Measurements from ENCODE around the gene RIN1. TPM values are rescaled to one million over a fixed set of nuclear protein-coding genes. Genes with fewer than 3 reads are reported as not detected.
A peak's percentile ranks its signal among the peaks of the same experiment; 100 is the strongest.

The RIN1 gene
- total RNA-seq, 1 experiment from 2014 or later, result 58.0 TPM

DNA sequence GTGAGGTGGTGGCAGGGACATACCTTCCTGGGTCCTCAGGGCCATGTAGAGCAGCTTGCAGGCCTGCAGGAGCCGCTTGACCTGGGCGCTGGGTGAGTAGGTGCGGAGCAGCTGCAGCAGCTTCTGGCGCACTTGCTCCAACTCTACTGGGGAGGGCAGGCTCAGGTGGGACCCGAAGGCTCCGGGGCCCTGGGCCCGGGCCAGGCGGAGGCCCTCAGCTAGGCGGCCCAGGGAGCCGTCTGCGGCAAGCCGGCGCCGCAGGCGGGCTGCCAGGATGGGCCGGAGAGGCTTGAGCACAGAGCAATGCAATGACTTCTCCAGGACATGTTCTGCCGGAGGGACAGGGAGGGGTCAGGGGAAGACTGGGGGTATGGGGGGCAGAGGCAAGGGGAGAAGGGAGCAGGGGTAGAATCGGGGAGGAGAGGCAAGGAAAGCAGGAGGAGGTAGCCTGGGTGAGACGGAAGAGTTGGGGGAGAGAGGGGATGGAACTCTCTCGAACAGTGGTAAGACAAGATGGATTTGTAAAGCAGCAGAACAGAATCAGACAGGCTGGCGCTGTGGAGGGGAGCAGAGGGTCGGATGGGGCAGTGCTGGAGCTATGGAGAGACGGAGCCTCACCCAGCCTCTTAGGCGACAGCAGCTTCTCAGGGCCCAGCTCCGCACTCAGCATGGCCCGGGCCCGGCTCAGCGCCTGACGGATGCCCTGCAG lies 2.2 kb downstream of the RIN1 start:
- H3K4me1 ChIP-seq (replicated peaks), result peaks cover 69% of the 10 kb centered on the region
- H3K4me3 ChIP-seq, result no peak overlapping the region
- no peaks in the 10 kb centered on the region for H3K27me3 ChIP-seq (replicated peaks)
- DNase-seq (ENCODE audit: low read depth in 1 of 2, low spot score in 2 of 2), result peak in 1 of 2 experiments; percentile 56
- no peaks in the 10 kb centered on the region for H3K9me3 ChIP-seq (replicated peaks)
- peaks cover 78% of the 10 kb centered on the region for H3K36me3 ChIP-seq
- H3K27ac ChIP-seq, result no peak overlapping the region

DNA sequence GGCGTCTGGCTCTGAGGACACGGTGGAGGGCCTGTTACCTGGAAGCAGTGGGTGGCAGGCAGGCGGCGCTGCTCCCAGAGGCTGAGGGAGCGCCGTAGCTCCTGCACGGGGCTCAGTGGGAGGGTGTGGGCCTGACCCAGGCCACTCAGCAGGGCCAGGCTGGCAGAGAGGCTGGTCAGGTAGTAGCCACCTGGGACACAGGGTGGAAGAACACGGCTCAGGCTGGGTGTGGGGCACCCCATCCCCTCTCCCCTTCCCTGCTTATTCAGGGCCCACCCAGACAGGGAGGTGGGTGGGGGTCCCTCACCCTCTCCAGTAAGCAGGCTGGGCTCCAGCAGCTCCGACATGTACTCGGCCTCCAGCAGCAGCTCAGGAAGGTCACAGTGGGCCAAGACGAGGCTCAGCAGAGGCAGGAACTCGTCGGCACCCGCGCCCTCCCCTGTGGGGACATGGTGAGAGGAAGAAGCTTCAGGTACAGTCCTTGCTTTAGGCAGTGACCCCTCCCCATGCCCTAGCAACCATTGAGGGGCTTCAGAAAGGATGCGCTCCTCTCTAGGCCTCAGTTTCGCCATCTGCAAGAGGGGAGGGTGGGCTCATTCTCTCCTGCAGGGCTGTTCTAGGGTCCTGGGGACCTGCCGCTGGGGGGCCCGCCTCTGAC lies 2.9 kb downstream of the RIN1 start:
- peaks cover 71% of the 10 kb centered on the region for H3K36me3 ChIP-seq
- no peaks in the 10 kb centered on the region for H3K27me3 ChIP-seq (replicated peaks)
- H3K4me3 ChIP-seq, result no peak overlapping the region
- peak in 1 of 2 experiments; percentile 54 for DNase-seq (ENCODE audit: low read depth in 1 of 2, low spot score in 2 of 2)
- peaks cover 76% of the 10 kb centered on the region for H3K4me1 ChIP-seq (replicated peaks)
- no peaks in the 10 kb centered on the region for H3K9me3 ChIP-seq (replicated peaks)
- no peak overlapping the region for H3K27ac ChIP-seq

DNA sequence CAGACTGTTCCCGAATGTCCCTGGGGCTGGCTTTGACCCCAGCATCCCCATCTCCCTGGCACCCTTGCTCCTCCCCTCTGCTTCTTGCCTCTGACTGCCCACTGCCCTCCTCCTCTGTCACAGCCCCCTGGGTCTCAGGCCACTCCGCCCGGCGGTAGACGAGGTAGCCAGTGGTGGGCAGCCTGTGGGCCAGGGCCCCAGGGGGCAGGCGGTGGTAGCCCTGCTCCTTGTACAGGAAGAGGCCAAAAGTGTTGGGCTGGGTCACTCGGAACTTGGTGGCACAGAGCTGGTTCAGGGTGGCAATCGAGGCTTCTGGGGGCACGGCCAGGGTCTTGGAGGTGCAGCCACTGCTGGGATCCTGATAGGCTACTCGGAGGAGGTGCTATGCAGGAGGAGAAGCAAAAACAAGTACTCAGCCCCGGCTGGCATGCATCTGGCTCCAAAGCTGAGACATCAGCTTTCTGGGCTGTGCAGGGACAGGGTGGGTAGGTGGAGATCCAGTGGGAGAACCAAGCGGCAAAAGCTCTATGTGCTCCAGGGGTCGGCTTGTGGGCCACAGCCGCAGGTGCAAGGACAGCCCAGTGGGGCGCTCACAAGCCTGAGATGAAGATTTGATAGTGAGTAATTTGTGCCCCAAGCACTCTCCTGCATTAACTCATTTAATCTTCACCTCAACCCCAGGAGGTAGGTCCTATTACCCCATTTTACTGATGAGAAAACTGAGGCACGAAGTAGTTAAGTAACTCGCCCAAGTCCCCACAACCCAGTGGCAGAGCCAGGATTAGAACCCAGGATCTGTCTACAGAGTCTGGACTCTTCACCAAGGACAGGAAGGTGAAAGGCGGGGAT lies 3.6 kb downstream of the RIN1 start:
- H3K27ac ChIP-seq, result no peak overlapping the region
- no peak overlapping the region for H3K4me3 ChIP-seq
- H3K36me3 ChIP-seq, result peaks cover 63% of the 10 kb centered on the region
- no peaks in the 10 kb centered on the region for H3K9me3 ChIP-seq (replicated peaks)
- H3K4me1 ChIP-seq (replicated peaks), result peaks cover 83% of the 10 kb centered on the region
- H3K27me3 ChIP-seq (replicated peaks), result no peaks in the 10 kb centered on the region
- peak in 1 of 2 experiments; percentile 57 for DNase-seq (ENCODE audit: low read depth in 1 of 2, low spot score in 2 of 2)

DNA sequence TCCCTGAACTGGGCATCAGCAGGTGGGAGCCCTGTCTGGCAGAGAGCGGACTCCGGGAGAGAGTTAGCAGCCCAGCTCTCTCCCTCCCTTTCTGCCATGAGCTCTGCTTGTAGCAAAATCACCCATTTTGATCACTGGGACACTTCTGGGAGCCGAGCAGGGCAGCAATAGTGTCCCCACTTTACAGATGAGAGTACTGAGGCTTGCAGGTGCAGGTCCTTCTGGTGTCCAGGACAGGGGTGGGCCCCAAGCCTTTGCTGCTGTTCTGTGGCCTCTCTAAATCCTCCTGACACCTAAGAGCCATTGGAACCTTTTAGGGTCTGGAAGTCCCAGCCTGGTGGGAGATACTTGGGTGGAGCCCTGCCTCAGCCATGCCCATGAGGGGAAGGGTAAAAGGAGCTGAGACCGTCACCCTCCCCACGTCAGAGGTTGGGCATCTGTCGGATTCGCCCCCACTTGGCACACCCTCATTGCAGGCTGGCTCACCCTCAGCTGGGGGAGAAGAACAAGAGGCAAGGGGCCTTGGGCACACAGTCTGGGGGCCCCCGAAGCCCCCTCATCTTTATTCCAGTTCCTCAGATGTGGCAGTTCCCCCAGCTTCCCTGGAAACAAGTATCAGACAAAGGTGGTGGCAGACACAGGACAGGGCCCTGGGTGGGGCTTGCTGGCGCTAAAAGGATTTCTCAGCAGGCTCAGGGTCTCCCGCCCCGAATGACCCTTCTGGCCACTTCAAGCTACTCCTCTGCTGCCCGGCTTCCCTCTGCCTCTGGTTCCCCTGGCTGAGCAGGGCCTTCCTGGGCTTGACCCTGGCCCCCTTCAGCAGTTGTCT lies 4.5 kb downstream of the RIN1 start:
- DNase-seq (ENCODE audit: low read depth in 1 of 2, low spot score in 2 of 2), result no peak
- H3K27me3 ChIP-seq (replicated peaks), result no peaks in the 10 kb centered on the region
- H3K4me1 ChIP-seq (replicated peaks), result peaks cover 83% of the 10 kb centered on the region
- H3K27ac ChIP-seq, result peak overlapping the region; percentile 45
- H3K36me3 ChIP-seq, result peaks cover 55% of the 10 kb centered on the region
- no peak overlapping the region for H3K4me3 ChIP-seq
- no peaks in the 10 kb centered on the region for H3K9me3 ChIP-seq (replicated peaks)

DNA sequence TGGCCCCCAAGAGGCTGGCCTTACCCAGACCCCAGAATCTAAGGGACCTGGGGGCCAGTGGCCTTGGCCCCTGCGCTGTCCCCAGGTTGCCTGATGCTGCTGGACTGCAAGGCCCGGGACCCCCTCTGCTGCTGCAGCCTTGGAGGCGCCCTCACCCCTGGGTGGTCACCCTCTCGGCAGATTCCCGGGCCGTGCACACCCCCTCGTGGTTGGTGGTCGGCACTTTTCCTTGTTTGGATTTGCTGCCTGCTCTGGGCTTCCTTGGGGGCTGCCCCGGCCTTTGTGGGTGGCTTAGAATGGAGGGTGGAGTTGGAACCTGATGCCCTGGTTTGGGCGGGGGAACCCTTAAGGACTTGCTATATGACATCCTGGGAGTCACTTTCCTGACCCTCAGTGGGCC lies 5.3 kb downstream of the RIN1 start:
- Histone ChIP-seq H3K4me1 (replicated peaks) (peaks cover 82% of the 10 kb centered on the region), H3K4me3 (no peak overlapping the region), H3K9me3 (replicated peaks) (no peaks in the 10 kb centered on the region), H3K36me3 (peaks cover 52% of the 10 kb centered on the region), H3K27ac (peak overlapping the region; percentile 94), H3K27me3 (replicated peaks) (no peaks in the 10 kb centered on the region)
- DNase-seq (ENCODE audit: low read depth in 1 of 2, low spot score in 2 of 2), result peak; percentile 99

DNA sequence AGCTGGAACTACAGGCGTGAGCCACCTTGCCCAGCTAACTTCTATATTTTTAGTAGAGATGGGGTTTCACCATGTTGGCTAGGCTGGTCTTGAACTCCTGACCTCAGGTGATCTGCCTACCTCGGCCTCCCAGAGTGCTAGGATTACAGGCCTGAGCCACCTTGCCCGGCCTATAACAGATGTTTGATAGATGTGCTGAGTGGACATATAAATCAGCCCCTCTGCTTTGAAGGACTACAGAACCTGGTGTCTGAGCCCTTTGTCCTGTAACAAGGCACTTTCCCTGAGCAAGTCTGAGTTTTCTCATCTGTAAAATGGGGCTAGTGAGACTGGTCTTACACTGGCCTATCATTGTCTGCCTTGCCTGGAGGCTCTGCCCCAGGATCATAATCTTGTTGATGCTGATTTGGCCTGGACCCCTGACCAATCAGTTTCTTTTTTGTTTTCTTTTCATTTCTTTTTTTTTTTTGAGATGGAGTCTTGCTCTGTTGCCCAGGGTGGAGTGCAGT lies 7.0 kb downstream of the RIN1 start:
- no peaks in the 10 kb centered on the region for H3K9me3 ChIP-seq (replicated peaks)
- H3K4me3 ChIP-seq, result no peak overlapping the region
- DNase-seq (ENCODE audit: low read depth in 1 of 2, low spot score in 2 of 2), result peak in 1 of 2 experiments; percentile 66
- peak overlapping the region; percentile 94 for H3K27ac ChIP-seq
- peaks cover 82% of the 10 kb centered on the region for H3K4me1 ChIP-seq (replicated peaks)
- no peaks in the 10 kb centered on the region for H3K27me3 ChIP-seq (replicated peaks)
- H3K36me3 ChIP-seq, result peaks cover 35% of the 10 kb centered on the region

DNA sequence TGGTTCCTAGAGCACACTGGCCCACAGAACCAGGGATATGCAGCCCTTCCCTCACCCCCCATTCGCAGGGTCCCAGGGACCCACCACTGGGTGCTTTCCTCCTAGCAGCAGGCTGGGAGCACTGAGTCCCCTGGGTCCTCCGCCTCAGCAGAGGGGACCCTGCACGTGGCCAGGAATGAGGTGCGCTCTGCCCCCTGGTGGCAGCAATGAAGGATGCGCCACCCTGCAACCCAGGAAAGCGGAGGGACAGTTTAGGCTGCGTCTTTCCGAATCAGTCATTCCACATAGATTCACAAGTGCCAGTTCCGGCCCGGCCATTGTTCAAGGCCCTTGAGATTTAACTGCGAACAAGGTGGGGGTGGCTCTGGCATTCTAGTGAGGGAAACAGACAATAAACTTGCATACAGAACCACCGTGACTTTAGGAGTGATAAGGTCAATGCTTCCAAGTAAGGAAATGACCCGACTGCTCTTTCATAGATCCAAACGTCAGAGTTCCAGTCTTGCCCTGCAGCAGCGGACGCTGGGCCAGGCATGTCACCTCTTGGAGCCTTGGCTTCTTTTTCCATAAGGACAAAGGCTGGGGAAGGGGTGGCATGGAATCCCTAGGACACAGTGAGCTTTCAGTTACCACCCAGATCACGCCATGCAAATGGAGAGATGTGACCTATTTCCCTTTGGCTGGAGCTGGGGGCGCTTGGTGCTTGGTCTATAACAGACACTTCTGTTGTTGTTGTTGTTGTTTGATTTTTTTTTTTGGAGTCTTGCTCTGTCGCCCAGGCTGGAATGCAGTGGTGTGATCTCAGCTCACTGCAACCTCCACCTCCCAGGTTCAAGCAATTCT lies 7.7 kb downstream of the RIN1 start:
- no peaks in the 10 kb centered on the region for H3K9me3 ChIP-seq (replicated peaks)
- H3K27ac ChIP-seq, result peak overlapping the region; percentile 94
- DNase-seq (ENCODE audit: low read depth in 1 of 2, low spot score in 2 of 2), result peak; percentile 99 to 100
- peaks cover 30% of the 10 kb centered on the region for H3K36me3 ChIP-seq
- H3K27me3 ChIP-seq (replicated peaks), result no peaks in the 10 kb centered on the region
- no peak overlapping the region for H3K4me3 ChIP-seq
- peaks cover 89% of the 10 kb centered on the region for H3K4me1 ChIP-seq (replicated peaks)

DNA sequence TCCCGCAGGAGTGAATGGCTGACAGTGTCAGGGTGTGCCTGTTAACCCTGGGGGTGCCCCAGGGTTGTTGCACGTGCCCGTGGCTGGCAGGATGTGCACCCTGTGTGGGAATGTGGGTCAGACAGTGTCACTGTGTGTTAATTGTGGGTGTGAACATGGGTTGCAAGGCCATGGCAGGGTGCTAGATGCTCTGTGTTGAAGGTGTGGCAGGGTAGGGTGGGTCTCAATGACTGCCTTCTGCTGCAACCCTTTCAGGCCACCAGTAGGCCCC lies 8.3 kb downstream of the RIN1 start:
- Histone ChIP-seq H3K9me3 (replicated peaks) (no peaks in the 10 kb centered on the region), H3K36me3 (peaks cover 24% of the 10 kb centered on the region), H3K4me1 (replicated peaks) (peaks cover 92% of the 10 kb centered on the region), H3K27me3 (replicated peaks) (no peaks in the 10 kb centered on the region), H3K27ac (peak overlapping the region; percentile 94), H3K4me3 (no peak overlapping the region)
- peak in 1 of 2 experiments; percentile 96 for DNase-seq (ENCODE audit: low read depth in 1 of 2, low spot score in 2 of 2)

DNA sequence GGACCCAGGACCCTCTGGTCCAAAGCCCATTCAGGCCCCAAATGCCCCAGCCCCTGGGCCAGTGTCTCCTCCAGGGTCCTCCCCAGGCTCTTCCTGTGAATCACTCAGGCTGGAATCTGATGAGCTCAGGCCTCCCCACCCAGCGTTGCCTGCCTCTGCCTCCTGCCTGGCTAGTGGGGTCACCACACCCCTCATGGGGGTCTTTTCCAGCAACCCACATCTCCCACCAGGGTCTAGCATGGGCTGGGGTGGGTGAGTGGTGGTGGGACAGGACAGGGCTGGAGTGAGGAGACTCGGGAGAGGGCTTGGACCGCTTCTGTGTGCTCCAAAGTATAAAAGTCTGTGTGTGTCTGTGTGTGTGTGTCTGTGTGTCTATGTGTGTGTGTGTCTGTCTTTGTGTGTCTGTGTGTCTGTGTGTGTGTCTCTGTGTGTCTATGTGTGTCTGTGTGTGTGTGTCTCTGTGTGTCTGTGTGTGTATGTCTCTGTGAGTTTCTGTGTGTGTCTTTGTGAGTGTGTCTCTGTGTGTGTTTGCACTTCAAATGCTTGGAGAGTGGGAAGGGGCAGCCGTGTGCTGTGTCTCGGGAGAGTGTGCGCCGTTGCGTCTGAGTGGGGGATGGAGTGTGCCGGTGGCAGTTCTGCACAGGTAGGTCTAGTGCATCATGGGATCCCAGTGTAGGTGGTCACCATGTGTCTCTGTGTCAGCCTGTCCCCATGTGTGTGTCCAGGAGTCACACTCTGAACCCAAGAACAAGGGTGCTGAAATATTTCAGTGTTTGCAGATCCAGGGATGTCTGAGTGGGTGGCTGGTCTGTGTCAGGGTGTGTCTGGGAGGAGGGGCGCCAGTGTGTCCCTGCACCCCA lies 8.8 kb downstream of the RIN1 start:
- peaks cover 91% of the 10 kb centered on the region for H3K4me1 ChIP-seq (replicated peaks)
- no peaks in the 10 kb centered on the region for H3K27me3 ChIP-seq (replicated peaks)
- H3K9me3 ChIP-seq (replicated peaks), result no peaks in the 10 kb centered on the region
- H3K4me3 ChIP-seq, result no peak overlapping the region
- DNase-seq (ENCODE audit: low read depth in 1 of 2, low spot score in 2 of 2), result peak; percentile 95 to 99
- peak overlapping the region; percentile 94 for H3K27ac ChIP-seq
- H3K36me3 ChIP-seq, result peaks cover 18% of the 10 kb centered on the region

DNA sequence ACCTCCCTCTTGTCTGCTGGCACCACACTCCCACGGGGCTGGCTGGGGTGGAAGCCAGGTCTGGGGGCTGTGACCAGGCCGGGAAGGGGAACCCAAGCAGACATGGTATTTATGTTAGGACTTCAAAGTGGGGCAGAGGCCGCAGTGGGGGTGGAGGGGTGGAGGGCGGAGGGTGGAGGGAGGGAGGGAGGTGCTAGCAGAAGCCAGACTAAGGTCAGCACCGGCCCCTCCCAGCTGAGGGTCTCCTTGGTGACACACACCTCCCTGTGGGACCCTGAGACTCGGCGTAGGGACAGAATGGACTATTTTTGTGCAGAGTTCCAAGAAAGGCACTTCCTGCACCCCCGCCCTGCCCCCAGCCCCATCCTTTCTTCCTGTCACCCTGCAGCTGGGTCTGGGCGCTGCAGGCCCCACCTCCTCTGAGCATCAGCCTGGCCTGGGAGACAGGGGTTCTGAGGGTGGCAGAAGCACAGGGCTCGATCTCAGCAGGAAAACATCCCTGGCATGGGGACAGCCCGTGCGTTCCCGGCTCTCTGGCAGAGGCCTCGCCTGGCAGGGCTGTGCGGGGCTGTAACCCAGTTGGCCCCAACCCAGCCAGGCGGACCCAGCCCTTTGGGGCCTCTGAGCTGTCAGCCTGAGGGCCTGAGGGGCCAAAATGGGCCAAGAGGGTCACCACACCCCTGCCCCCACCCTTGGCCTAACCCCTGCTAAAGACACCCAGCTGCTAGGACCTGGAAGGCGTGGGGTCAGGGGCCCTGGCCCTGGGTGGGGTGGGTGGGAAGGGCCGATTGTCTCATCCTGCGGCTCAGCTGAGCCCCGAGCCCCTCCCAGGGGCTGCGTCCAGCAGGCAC lies 9.7 kb downstream of the RIN1 start:
- DNase-seq (ENCODE audit: low read depth in 1 of 2, low spot score in 2 of 2), result peak; percentile 100
- peak overlapping the region; percentile 94 for H3K27ac ChIP-seq
- H3K27me3 ChIP-seq (replicated peaks), result no peaks in the 10 kb centered on the region
- H3K4me1 ChIP-seq (replicated peaks), result peaks cover 82% of the 10 kb centered on the region
- no peaks in the 10 kb centered on the region for H3K9me3 ChIP-seq (replicated peaks)
- no peak overlapping the region for H3K4me3 ChIP-seq
- H3K36me3 ChIP-seq, result peaks cover 9% of the 10 kb centered on the region

DNA sequence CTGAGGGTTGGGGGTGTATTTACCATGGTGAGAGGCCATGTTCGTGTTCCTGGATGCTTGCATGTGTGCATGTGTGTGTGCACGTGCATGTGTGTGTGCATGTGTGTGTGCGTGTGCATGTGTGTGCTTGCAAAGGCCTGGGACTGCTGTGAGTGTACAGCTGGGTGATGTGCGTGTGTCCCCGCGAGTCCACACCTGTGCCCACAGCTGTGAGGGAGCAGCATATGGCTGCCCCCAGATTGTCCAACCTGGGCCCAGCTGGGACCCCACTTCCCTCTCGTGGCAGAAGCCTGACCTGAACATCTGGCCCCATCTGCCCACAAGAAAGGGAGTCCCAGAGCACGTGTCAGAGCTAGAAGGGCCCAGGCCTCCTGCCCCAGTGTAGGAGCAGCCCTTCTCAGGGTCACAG lies 11.0 kb downstream of the RIN1 start:
- Histone ChIP-seq H3K36me3 (no peaks in the 10 kb centered on the region), H3K27me3 (replicated peaks) (no peaks in the 10 kb centered on the region), H3K4me3 (no peak overlapping the region), H3K27ac (peak overlapping the region; percentile 75), H3K9me3 (replicated peaks) (no peaks in the 10 kb centered on the region), H3K4me1 (replicated peaks) (peaks cover 70% of the 10 kb centered on the region)
- DNase-seq (ENCODE audit: low read depth in 1 of 2, low spot score in 2 of 2), result peak in 1 of 2 experiments; percentile 82

All from SJSA1 (cell line).